NCI-H146 (cell line): ENCODE data around the gene BBOF1.

ENCODE experiments used
- DNase-seq: peaks from one replicate; lab custom pipeline; 2025; lab: John Stamatoyannopoulos, UW

BBOF1 gene

DNA sequence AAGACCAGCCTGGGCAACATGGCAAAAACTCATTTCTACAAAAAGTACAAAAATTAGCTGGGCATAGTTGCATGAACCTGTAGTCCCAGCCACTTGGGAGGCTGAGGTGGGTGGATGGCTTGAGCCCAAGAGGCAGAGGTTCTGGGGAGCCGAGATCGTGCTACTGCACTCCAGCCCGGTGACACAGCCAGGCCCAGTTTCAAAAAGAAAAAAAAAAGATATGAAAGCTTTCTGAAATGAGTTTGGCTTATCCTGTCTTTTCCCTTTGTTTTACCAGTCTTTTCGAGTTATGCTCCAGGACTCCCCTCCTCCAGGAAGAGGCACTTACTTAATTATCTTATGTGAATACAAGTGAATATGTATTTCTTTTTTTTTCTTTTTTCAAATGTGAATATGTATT is 3.2 kb downstream of the BBOF1 start:
- no peak for DNase-seq

DNA sequence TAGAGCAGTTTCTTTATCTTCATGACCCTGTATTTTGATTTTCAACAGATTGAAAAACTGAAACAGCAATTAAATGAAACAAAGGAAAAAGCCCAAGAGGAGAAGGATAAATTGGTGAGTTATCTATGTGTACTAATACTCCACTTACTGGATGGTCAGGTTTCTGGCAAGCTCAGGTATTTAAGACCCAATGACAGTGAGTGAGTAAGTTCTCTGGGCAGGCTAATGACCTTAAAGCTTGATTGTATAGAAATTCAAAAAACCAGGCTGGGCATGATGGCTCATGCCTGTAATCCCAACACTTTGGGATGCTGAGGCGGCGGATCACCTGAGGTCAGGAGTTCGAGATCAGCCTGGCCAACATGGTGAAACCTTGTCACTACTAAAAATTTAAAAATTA is 10.0 kb downstream of the BBOF1 start:
- no peak for DNase-seq

DNA sequence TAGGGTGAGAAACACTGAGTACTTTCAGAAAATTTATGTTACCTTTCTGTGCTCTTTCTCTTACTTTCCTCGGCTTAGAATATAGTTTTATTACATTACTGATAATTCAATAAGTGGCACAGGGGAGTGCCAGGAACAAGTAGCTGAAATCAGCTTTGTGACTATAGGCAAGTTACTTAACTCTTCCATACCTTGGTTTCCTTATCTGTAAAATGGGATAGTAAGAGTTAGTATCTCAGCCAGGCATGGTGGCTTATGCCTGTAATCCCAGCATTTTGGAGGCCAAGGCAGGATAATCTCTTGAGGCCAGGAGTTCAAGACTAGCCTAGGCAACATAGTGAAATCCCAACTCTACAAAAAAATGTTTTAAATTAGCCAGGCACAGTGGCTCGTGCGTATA is 15.4 kb downstream of the BBOF1 start:
- no peak for DNase-seq

DNA sequence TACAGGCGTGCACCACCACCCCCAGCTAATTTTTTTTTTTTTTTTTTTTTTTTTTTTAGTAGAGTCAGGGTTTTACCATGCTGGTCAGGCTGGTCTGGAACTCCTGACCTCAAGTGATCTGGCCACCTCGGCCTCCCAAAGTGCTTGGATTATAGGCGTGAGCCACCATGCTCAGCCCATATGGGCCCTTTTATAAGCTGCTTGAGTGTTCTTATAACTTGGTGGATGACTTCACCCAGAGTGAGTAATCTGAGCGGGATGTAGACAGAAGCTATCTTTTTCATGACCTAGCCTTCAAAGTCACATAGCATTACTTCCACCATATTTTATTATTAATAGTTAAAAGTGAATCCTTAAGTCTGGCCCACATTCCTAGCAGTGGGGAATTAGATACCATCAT is 16.4 kb downstream of the BBOF1 start:
- no peak for DNase-seq

DNA sequence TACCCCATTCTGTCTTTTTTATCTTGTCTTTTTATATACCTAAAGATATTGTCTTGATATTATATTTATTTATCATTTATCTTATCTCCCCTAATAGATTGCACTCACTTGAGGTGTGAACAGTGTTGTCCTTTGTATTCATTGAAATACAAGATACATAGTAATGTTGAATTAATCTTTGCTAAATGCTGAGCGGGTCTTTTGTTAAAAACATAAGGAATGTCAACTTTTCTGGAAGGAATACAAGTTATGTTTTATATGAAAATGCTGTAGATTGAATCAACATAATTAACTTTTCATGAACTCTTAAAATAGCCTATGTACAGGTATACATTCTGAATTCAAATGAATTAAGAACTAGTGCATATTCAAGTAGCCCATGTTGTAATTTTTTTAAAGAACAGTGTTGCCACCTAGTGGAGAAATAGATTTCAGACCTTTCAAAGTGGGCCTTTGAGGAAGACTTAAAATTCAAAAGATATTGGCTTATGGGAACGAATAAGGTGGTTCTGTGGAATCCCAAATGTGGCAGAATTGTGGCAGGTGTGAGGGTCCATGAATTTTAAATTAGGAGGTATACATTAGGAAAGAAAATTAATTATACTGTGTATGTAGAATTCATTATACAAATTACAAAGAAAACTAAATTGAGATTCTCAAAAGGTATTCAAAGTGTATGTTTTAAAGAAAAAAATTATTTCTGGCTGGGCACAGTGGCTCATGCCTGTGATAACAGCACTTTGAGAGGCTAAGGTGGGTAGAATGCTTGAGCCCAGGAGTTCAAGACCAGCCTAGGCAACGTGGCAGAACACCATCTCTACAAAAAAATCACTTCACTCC is 19.1 kb downstream of the BBOF1 start:
- peak; percentile 19 for DNase-seq

DNA sequence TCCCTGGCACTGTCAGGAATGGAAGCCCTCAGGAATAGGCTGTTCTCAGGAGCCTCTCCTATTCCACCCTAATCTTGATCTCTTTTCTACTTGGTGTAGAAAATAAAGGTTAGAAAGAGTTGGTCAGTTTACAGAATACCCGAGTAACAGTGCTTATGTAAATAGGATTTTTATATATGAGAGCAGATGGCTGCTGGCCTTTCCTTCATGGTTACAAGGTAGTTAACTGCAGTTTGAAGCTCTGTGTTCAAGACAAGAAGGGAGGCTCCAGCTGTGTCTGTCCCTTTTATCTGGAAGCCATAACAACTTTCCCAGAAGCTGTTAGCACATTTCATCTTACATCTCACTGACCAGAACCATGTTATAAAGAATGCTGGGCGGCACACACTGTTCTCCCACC is 23.1 kb downstream of the BBOF1 start:
- DNase-seq: no peak

DNA sequence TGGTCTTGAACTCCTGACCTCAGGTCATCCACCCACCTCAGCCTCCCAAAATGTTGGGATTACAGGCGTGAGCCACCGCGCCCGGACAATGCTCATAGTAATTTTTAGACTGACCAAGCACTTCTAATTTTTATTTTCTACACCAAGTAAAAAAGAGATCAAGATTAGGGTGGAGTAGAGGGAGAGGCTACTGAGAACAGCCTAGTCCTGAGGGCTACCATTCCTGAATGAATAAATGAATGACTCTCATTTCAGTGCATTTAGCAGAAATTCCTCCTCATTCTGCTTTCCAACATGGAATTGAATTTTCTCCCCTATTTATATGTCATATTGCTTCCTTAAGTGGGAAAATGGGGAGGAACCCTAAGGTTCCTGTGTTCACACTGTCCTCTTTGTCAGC is 26.4 kb downstream of the BBOF1 start:
- DNase-seq: no peak

DNA sequence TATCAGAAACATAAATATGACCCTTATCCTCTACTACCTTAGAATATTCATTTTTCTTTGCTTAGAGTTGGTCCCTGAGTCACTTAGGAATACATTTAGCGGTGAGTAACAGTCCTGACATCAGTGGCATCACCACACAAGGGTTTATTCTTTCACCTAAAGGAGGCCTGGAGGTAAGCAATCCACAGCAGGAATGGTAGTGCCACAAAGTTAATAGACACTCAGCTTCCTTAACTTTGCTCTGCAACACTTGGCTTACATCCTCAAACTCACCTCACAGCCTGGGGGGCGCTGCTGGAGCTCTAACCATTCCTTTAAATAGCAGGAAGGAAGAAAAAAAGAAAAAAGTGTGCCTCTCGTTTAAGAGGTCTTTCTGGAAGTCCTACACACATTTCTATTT is 29.1 kb downstream of the BBOF1 start:
- no peak for DNase-seq

DNA sequence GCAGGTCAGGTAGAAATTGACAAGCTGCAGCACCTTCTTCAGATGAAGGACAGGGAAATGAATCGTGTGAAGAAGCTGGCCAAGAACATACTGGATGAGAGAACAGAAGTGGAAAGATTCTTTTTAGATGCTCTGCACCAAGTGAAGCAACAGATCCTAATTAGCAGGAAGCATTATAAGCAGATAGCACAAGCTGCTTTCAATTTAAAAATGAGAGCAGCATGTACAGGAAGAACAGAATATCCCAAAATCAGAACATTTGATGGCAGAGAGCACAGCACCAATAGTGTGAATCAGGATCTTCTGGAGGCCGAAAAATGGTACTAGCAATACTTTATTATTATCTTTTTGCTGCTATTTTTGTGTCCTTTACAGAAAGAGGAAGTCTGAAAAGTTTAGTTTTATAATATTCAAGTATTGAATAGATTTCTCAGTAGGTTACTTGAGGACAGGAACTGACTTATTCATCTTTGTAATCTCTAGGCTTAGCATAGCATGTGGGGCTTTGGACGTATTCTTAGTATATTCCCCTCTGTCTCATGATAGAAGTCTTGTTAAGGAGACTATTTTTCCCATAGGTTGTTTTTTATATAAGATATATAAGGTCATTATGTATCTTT is 30.8 kb downstream of the BBOF1 start:
- DNase-seq: no peak

DNA sequence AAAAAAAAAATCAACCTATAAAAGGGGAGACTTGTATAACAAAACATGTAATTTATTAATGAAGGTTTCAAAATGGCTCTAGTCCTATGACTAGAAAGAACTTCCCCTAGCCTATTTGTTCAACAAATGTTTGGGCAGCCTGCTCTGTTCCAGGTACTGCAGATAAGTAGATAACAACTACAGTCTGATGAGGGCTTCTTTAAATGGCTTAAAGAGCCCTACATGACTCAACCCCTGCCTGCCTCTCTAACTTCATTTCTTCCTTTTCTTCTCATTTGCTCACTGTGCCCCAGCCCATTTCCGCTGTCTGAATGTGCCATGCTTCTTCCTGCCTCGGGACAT is 43.6 kb downstream of the BBOF1 start:
- no peak for DNase-seq

DNA sequence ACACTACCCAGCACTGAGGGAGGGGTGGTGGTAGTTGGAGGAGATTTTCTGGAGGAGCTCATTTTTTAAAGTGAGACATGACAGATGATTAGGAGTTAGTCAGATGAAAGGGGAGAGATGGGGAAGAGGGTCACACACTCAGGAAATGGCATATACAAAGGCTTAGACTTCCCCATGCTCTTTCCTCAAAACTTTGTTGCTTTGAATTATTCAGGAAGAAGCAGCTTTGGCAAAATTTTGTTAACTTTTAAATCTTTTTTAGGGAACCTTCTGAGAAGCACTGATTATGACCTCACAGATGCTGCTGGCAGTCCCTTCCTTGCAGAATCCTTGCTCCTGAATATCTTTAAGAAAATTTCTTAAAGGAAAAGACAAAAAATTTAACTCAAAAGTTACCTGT is 45.3 kb downstream of the BBOF1 start:
- DNase-seq: no peak

DNA sequence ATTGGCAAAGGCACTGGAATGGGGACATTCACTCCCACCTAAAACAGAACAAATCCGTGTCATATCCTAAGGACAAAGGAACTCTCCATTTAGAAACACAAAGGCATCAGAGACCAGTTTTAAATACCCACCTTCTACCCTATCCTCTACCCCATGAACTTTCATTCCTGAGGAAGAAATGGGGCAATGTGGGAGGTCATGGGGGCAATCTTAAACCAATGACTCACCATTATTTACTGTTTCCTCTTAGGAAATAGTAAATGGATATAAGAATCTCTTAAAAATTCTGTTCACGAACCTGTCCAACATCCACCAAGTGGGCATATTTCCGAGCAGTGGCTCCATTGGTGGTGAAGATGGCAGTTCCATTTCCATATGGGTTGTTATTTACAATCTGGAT is 45.7 kb downstream of the BBOF1 start:
- no peak for DNase-seq

DNA sequence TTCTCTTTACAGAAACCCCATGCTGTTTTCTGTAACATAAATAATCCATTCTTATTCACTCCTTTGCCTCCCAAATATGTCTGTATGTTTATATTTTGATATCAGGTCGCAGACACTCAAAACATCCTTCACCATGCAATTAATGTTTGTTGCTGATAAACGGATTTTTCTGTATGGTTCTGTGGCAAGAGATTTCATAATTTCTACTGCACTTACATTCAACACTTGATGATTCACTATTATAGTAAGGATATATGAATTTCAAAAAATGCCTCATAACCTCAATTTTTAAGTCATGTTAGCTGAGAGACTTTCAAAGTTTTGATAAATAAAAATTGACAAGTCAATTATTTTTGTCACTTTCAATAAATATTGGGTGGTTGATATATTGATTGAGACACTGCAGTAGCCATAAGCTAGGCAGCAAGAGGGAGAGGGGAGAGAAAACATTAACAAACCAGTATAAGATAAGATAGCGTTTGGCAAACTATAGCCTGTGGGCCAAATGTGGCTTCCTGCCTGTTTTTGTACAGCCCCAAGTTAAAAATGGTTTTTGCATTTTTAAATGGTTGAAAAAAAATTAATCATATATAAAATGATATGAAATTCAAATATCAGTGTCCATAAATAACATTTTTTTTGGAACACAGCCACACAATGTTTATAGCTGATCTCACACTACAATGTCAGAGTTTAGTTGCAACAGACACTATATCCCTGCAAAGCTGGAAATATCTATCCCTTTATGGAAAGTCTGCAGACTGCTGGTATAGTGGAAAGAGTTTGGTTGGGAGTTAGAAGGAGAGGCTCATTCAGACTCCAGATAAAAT is 46.8 kb downstream of the BBOF1 start:
- DNase-seq: no peak

DNA sequence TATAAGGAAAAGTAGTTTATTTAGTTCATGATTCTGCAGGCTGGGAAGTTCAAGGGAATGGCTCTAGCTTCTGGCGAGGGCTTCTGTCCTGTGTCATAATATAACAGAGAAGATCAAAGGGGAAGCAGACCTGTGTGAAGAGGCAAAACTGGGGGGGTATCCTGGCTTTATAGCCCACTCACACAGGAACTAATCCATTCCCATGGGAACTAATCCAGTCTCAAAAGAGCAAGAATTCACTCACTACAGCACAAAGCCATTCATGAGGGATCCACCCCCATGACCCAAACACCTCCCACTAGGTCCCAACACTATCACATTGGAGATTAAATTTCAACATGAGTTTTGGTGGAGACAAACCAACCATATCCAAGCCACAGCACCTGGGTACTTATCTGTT is 58.3 kb downstream of the BBOF1 start:
- DNase-seq: no peak

DNA sequence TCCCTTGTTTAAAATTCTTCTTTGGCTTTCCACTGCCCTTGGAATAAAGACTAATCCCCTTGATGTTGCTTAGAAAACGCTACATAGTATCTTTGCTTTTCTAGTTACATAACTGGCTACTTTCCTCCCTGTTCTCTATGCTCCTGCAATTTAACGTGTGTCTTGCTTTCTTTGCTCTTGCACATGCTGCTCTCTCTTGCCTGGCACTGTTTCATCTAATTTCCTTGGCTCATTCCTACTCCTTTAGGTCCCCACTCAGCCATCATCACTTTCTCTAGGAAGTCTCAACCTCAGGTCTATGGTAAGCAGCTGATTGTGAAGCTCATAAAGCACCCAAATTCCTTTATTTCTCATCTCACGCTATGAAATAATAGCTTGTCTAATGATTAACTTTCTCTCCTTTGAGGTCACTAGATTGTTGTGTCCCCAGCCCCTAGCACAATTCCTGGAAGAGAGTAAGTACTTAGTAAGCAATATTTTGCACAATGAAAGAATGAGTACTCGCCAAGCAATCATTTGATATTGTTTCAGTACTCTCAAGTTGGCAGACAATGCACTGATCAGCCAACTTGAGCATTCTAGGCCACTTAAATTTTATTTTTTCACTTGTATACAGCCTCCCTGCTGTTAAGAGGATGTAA is 61.8 kb downstream of the BBOF1 start:
- no peak for DNase-seq

DNA sequence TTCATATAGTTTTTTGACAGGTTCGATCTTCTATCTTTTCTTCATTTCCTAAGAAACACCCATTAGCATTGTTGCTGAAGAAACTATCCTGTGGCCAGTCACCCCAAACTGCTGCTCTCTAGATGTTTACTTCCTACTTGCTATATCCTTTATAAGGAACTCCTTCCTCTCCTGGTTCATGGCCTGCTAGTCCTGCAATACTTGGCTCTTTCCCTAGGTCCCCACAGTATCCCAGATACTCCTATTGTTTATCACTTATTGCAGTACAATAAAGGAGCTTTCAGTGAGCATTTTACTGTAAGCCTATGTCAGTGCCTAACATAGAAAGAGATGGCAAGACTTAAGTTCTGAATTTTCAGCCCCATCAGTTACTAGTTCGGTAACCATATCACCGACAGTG is 62.3 kb downstream of the BBOF1 start:
- no peak for DNase-seq

DNA sequence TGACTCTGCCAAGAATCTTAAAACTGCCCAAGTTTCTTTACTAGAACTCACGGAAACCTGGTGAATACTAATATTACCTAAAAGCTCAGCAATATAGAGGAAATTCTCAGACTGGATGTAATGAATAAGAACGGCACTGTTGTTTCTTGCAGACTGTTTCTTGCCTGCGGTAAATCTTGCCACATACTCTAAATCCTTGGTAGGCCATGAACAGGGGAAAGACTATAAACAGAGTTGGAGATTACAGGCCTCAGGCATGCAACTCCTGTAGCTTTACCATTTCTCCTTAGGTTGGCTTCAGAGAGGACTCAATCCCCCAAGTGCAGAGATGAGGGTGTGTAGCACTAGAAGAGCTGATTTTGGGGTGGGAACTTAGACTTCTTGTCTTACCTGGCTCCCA is 64.0 kb downstream of the BBOF1 start:
- no peak for DNase-seq

DNA sequence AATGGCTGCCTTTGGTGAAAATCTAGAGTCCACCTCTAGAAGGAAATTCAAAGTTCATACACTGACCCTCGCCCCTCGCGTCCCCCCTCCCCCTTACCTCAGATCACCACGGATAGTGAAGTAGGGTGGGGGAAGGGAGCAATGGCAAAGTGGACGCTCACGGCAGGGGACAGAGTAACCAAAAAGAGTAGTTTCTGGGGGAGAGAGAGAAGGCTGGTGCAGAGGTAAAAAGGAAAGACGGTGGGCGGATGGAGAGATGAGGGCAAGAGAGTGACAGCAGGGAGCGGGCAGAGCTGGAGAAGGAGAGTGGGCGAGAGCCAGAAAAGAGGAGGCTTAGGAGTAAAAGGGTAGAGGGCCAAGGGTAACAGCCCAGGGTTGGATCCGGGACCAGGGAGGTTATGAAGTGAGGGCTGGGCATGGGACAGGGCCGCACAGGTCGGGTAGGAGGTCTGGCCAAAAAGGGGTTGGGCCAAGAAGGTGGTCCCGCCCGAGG is 64.7 kb downstream of the BBOF1 start:
- no peak for DNase-seq

DNA sequence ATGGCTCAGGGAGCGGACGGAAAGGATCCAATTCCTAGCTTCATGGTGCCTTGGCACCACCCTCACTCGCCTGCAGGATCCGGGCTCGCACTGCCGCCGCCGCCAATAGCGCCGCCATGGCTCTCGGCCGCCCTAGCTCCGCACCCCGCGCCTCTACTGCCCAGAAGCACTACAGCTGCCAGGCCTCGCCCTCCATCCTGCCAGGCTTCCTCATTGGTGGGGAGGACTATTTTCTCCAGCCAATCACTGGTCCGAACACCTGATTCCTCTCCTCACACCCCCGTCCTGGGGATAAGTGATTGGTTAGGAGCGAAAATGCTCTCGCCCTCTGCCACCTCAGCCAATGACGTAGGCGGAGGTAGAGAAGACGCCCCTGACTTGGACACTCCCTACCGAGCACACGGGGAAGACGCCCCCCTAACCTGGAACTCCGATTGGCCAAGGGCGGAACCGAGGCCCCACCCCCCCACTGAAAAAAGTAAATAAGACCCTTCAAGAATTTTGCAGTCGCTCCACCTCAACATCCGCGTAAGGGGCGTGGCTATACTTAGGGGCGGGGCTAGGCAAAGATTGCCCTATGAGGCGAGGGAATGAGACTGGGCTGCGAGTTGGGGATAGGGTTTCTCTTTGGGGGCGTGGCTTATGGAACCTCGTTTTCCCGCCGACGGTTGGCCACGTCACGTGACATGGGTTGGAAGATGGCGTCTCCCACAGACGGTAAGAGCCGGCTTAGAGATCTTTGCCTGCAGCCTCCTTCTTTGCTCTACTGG is 65.3 kb downstream of the BBOF1 start, which contains the start of the genes ALDH6A1 and LIN52:
TSS of gene ALDH6A1 (minus strand) at position 177 of the 770 bp plus-strand sequence. CDS start at position 118, 59 bp downstream.
TSS of gene LIN52 (plus strand) at position 680 of the 770 bp plus-strand sequence. CDS start at position 699, 19 bp downstream.
- peak; percentile 99 for DNase-seq

DNA sequence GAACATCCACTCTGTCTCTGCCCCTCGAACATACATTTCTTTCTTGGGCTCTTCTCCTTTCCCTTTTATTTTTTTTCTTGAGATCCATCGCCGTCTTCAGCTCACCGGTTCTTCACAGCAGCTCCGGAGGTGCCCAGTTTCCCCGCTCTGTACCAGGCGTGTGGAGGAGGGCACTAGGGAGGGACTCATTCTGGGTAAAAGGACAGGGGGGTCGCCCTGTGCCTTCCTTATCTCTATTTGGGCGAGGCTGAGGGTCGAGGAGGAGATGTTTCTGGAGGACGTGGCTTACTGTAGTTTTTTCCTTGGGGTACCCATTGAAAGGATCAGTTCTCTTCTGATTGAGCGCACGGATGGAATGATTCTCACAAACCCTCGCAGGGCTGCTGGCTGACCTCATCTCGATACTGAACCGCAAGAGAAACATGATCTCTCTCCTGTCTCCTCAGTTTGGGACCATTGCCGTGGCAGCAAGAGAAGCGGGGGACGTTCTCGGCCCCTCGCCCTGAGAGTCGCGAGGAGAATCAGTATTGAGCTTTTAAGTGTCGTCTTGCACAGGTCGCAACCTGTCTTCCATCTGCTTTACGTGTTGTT is 66.0 kb downstream of the BBOF1 start:
- no peak for DNase-seq

DNA sequence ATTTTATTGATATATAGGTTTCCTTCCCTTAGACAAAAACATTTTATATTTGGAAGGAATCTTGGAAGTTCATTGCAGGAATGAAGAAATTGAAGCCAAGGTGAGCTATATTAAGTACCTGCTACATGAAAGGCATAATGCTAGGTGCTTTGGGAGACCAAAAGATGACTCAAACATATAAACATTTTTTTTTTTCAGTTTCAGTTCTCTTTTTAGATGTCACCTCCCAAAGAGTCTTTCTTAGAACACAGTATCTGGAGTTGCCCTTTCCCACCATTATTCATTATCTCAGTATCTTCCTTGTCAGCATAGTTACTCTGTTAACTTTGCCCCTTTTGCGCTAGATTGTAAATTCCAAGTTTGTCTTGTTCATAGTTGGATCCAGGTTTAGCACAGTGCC is 66.7 kb downstream of the BBOF1 start:
- no peak for DNase-seq
